OCI-LY3 (cell line): ENCODE measurements around the gene UBE2G2.

Source experiments
- H2AFZ ChIP-seq: fragments of 200-600, 300-600 bp; shearing (Covaris generic); 2 replicates; pipeline ENCODE4 v1.6.0; 2014; ENCODE audit warnings: antibody characterized with exemption, low read depth, low read length
- H3K27ac ChIP-seq: fragments of 200-600, 300-600 bp; sonication (generic); 2 replicates; pipeline ENCODE4 v1.5.1; 2014; ENCODE audit warnings: mild to moderate bottlenecking, low read length, moderate library complexity, mixed read lengths
- H3K27me3 ChIP-seq: fragments of 200-600, 300-600 bp; sonication (generic); 2 replicates; pipeline ENCODE4 v1.6.1; 2014; ENCODE audit warnings: low read depth, low read length, mixed read lengths
- H3K36me3 ChIP-seq: fragments of 200-600, 300-600 bp; sonication (generic); replicated peaks from 2 replicates; pipeline ENCODE3; 2014; ENCODE audit warnings: low read depth, low read length, mixed read lengths
- H3K4me1 ChIP-seq: fragments of 300-600, 200-600 bp; sonication (generic); 2 replicates; pipeline ENCODE4 v1.6.1; 2014; ENCODE audit warnings: low read length, mixed read lengths
- H3K4me2 ChIP-seq: fragments of 200-600, 300-600 bp; sonication (generic); 2 replicates; pipeline ENCODE4 v1.6.1; 2014; ENCODE audit warnings: low read length, mixed read lengths
- H3K4me3 ChIP-seq: fragments of 300-600, 200-600 bp; sonication (generic); 2 replicates; pipeline ENCODE4 v1.5.1; 2014; ENCODE audit warnings: antibody characterized with exemption, mild to moderate bottlenecking, low read length, moderate library complexity
- H3K79me2 ChIP-seq: fragments of 300-600, 200-600 bp; shearing (Covaris generic); 2 replicates; pipeline ENCODE4 v1.6.1; 2014; ENCODE audit warnings: mild to moderate bottlenecking, low read length, mixed read lengths
- H3K9ac ChIP-seq: fragments of 300-600, 200-600 bp; shearing (Covaris generic); 2 replicates; pipeline ENCODE4 v1.6.0; 2014; ENCODE audit warnings: mild to moderate bottlenecking, low read length, moderate library complexity
- H3K9me3 ChIP-seq: fragments of 200-600, 300-600 bp; shearing (Covaris generic); 2 replicates; pipeline ENCODE4 v1.6.1; 2014; ENCODE audit warnings: low read length, mixed read lengths; ENCODE audit not compliant: insufficient read depth
- H4K20me1 ChIP-seq: fragments of 200-600, 300-600 bp; sonication (generic); 2 replicates; pipeline ENCODE4 v1.6.1; 2016; ENCODE audit warnings: low read length, mixed read lengths; ENCODE audit not compliant: insufficient read depth
- CTCF ChIP-seq: fragments of 200-600, 300-600 bp; sonication (generic); IDR thresholded peaks from 2 replicates; pipeline ENCODE4 v1.5.1; 2014; ENCODE audit warnings: antibody characterized with exemption, low read length, low read depth
- EZH2phosphoT487 ChIP-seq: fragments of 200-600 bp; shearing (Covaris generic); IDR thresholded peaks from 2 replicates; pipeline ENCODE4 v1.6.1; 2018; ENCODE audit warnings: antibody characterized with exemption, mixed run types, low read depth

UBE2G2 gene

GRCh38 chr21:44742418-44743153 lies 59.0 kb downstream of the UBE2G2 start:
- Histone ChIP-seq H3K4me2 (no peak overlapping the region), H3K9ac (no peak overlapping the region), H3K36me3 (no peaks in the 10 kb centered on the region), H4K20me1 (no peaks in the 10 kb centered on the region), H3K4me3 (no peak overlapping the region), H3K27ac (no peak overlapping the region), H3K27me3 (no peaks in the 10 kb centered on the region), H3K79me2 (no peaks in the 10 kb centered on the region), H2AFZ (no peak overlapping the region), H3K4me1 (no peaks in the 10 kb centered on the region), H3K9me3 (no peaks in the 10 kb centered on the region)
- TF ChIP-seq CTCF (peak; percentile 40; the same call in 1 of the 2 replicates), EZH2phosphoT487 (no peak)

GRCh38 chr21:44741921-44742320 lies 59.7 kb downstream of the UBE2G2 start:
- H3K9ac ChIP-seq: no peak overlapping the region
- no peaks in the 10 kb centered on the region for H3K4me1 ChIP-seq
- TF ChIP-seq EZH2phosphoT487: no peak
- no peak for TF ChIP-seq CTCF
- H3K27me3 ChIP-seq: no peaks in the 10 kb centered on the region
- no peaks in the 10 kb centered on the region for H3K9me3 ChIP-seq
- H3K36me3 ChIP-seq: no peaks in the 10 kb centered on the region
- H3K4me2 ChIP-seq: no peak overlapping the region
- H3K79me2 ChIP-seq: no peaks in the 10 kb centered on the region
- H2AFZ ChIP-seq: no peak overlapping the region
- H3K27ac ChIP-seq: no peak overlapping the region
- H4K20me1 ChIP-seq: no peaks in the 10 kb centered on the region
- H3K4me3 ChIP-seq: no peak overlapping the region

GRCh38 chr21:44740742-44741141 lies 60.9 kb downstream of the UBE2G2 start:
- Histone ChIP-seq H3K79me2 (no peaks in the 10 kb centered on the region), H2AFZ (no peak overlapping the region), H3K4me1 (no peaks in the 10 kb centered on the region), H3K9ac (no peak overlapping the region), H3K4me2 (no peak overlapping the region), H3K27ac (no peak overlapping the region), H4K20me1 (no peaks in the 10 kb centered on the region), H3K27me3 (no peaks in the 10 kb centered on the region), H3K9me3 (no peaks in the 10 kb centered on the region), H3K4me3 (no peak overlapping the region), H3K36me3 (no peaks in the 10 kb centered on the region)
- TF ChIP-seq CTCF (no peak), EZH2phosphoT487 (no peak)

- Histone ChIP-seq H3K4me1 (no peaks in the 10 kb centered on the region), H3K36me3 (no peaks in the 10 kb centered on the region), H3K79me2 (no peaks in the 10 kb centered on the region), H3K9ac (no peak overlapping the region), H4K20me1 (no peaks in the 10 kb centered on the region), H2AFZ (no peak overlapping the region), H3K9me3 (no peaks in the 10 kb centered on the region), H3K27ac (no peak overlapping the region), H3K4me3 (no peak overlapping the region), H3K27me3 (no peaks in the 10 kb centered on the region), H3K4me2 (no peak overlapping the region)
- TF ChIP-seq EZH2phosphoT487 (no peak), CTCF (no peak)
Observed at GRCh38 chr21:44739316-44739715, 62.3 kb downstream of the UBE2G2 start.
